Neural progenitor cell (in vitro differentiated cells): Measurements from ENCODE around the gene IL2RG. TPM values are rescaled to one million over a fixed set of nuclear protein-coding genes. Genes with fewer than 3 reads are reported as not detected.

Experiments used
- DNase-seq: peaks from one replicate; pipeline ENCODE4 v3.0.0-alpha.2; 2016; ENCODE audit warnings: low spot score
- H2AFZ ChIP-seq: fragments of 200-600 bp; sonication (generic); replicated peaks from 2 replicates; pipeline ENCODE4 v1.6.1; 2016; ENCODE audit warnings: antibody characterized with exemption
- H3F3A ChIP-seq: fragments of 200-600 bp; sonication (generic); 2 replicates; pipeline ENCODE4 v1.6.1; 2016; ENCODE audit warnings: antibody characterized with exemption, low read depth
- H3K27ac ChIP-seq: fragments of 200-600 bp; sonication (generic); 2 replicates; pipeline ENCODE4 v1.5.1; 2016; ENCODE audit warnings: mild to moderate bottlenecking
- H3K27me3 ChIP-seq: fragments of 200-600 bp; sonication (generic); 2 replicates; pipeline ENCODE4 v1.6.1; 2016; ENCODE audit warnings: mild to moderate bottlenecking, moderate library complexity
- H3K36me3 ChIP-seq: fragments of 200-600 bp; sonication (generic); 2 replicates; pipeline ENCODE4 v1.5.1; 2016
- H3K4me1 ChIP-seq: fragments of 200-600 bp; sonication (generic); 2 replicates; pipeline ENCODE4 v1.6.1; 2016; ENCODE audit warnings: mixed run types
- H3K4me2 ChIP-seq: fragments of 200-600 bp; sonication (generic); 2 replicates; pipeline ENCODE4 v1.6.1; 2016
- H3K4me3 ChIP-seq: fragments of 200-600 bp; sonication (generic); 2 replicates; pipeline ENCODE4 v1.5.1; 2016
- H3K79me2 ChIP-seq: fragments of 200-600 bp; sonication (generic); 2 replicates; pipeline ENCODE4 v1.6.1; 2016; ENCODE audit warnings: low read depth
- H3K9ac ChIP-seq: fragments of 200-600 bp; sonication (generic); 2 replicates; pipeline ENCODE4 v1.6.1; 2016
- H3K9me3 ChIP-seq: fragments of 200-600 bp; sonication (generic); 2 replicates; pipeline ENCODE4 v1.5.1; 2016; ENCODE audit warnings: low read depth
- H4K20me1 ChIP-seq: fragments of 200-600 bp; sonication (generic); 2 replicates; pipeline ENCODE4 v1.6.1; 2016; ENCODE audit warnings: low read depth
- H3K27ac Mint-ChIP-seq: 3 replicates; pipeline ENCODE4 v1.8.0; 2021; ENCODE audit warnings: mixed read lengths
- H3K27me3 Mint-ChIP-seq: 2 replicates; pipeline ENCODE4 v1.8.0; 2022; ENCODE audit warnings: low read depth, mild to moderate bottlenecking, inconsistent platforms, moderate library complexity, mixed read lengths; ENCODE audit not compliant: insufficient read depth
- H3K36me3 Mint-ChIP-seq: 3 replicates; pipeline ENCODE4 v1.8.0; 2021; ENCODE audit warnings: mixed read lengths
- H3K4me1 Mint-ChIP-seq: 3 replicates; pipeline ENCODE4 v1.8.0; 2021; ENCODE audit warnings: mixed read lengths
- H3K4me3 Mint-ChIP-seq: 3 replicates; pipeline ENCODE4 v1.8.0; 2021; ENCODE audit warnings: mild to moderate bottlenecking, moderate library complexity, mixed read lengths
- H3K9me3 Mint-ChIP-seq: 3 replicates; pipeline ENCODE4 v1.8.0; 2020; ENCODE audit warnings: mixed read lengths
- EZH2 ChIP-seq: fragments of 200-600 bp; sonication (generic); IDR thresholded peaks from 2 replicates; pipeline ENCODE4 v1.6.1; 2017; ENCODE audit warnings: antibody characterized with exemption, mild to moderate bottlenecking, moderate library complexity
- EZH2phosphoT487 ChIP-seq: fragments of 200-600 bp; sonication (generic); IDR thresholded peaks from 2 replicates; pipeline ENCODE4 v1.6.1; 2017; ENCODE audit warnings: antibody characterized with exemption
- total RNA-seq: library from RNA; depleted of rRNA; stranded (reverse); fragments of >200 nt; gene quantifications from 2 replicates; pipeline ENCODE4 v1.2.3, GENCODE V29; 2015; ENCODE audit warnings: low replicate concordance
- TF ChIP-seq, protein P1 (sequence below): fragments of 200-600 bp; sonication (generic); IDR thresholded peaks from 2 replicates; pipeline ENCODE4 v1.5.1; 2017; ENCODE audit warnings: antibody characterized with exemption, mild to moderate bottlenecking

IL2RG gene
- total RNA-seq, 1 donor from 2014 or later = not detected

DNA sequence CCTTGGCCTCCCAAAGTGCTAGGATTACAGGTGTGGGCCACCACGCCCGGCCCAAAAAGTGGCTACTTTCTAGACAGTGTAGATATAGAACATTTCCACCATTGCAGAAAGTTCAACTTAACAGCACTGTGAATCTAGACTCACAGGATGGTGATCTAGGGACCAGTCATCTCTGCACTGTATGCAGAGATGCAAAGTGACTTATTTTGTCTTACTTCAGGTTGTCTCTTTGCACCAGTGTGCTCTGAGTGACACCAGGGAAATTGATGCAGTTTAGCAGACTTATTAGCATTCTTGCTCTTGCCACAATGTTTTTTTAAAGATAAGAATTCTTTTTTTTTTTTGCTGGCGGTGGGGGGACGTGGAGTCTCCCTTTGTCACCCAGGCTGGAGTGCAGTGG is 28.6 kb downstream of the IL2RG start:
- Histone ChIP-seq H3K4me1 (no peaks in the 10 kb centered on the region), H3K4me2 (no peak overlapping the region), H3K27ac (no peak overlapping the region), H3K27me3 (no peaks in the 10 kb centered on the region), H4K20me1 (no peaks in the 10 kb centered on the region), H3K79me2 (no peaks in the 10 kb centered on the region), H3K4me3 (no peak overlapping the region), H3K36me3 (no peaks in the 10 kb centered on the region), H3K9me3 (no peaks in the 10 kb centered on the region), H3F3A (no peaks in the 10 kb centered on the region), H2AFZ (no peak overlapping the region), H3K9ac (no peak overlapping the region)
- TF ChIP-seq EZH2 (no peak), EZH2phosphoT487 (no peak)
- TF ChIP-seq, protein P1, sequence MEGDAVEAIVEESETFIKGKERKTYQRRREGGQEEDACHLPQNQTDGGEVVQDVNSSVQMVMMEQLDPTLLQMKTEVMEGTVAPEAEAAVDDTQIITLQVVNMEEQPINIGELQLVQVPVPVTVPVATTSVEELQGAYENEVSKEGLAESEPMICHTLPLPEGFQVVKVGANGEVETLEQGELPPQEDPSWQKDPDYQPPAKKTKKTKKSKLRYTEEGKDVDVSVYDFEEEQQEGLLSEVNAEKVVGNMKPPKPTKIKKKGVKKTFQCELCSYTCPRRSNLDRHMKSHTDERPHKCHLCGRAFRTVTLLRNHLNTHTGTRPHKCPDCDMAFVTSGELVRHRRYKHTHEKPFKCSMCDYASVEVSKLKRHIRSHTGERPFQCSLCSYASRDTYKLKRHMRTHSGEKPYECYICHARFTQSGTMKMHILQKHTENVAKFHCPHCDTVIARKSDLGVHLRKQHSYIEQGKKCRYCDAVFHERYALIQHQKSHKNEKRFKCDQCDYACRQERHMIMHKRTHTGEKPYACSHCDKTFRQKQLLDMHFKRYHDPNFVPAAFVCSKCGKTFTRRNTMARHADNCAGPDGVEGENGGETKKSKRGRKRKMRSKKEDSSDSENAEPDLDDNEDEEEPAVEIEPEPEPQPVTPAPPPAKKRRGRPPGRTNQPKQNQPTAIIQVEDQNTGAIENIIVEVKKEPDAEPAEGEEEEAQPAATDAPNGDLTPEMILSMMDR = no peak
- no peaks in the 10 kb centered on the region for H3K36me3 Mint-ChIP-seq
- H3K4me3 Mint-ChIP-seq = no peak overlapping the region
- no peaks in the 10 kb centered on the region for H3K9me3 Mint-ChIP-seq
- H3K27me3 Mint-ChIP-seq = no peaks in the 10 kb centered on the region
- H3K4me1 Mint-ChIP-seq = no peaks in the 10 kb centered on the region
- DNase-seq = no peak
- no peak overlapping the region for H3K27ac Mint-ChIP-seq

DNA sequence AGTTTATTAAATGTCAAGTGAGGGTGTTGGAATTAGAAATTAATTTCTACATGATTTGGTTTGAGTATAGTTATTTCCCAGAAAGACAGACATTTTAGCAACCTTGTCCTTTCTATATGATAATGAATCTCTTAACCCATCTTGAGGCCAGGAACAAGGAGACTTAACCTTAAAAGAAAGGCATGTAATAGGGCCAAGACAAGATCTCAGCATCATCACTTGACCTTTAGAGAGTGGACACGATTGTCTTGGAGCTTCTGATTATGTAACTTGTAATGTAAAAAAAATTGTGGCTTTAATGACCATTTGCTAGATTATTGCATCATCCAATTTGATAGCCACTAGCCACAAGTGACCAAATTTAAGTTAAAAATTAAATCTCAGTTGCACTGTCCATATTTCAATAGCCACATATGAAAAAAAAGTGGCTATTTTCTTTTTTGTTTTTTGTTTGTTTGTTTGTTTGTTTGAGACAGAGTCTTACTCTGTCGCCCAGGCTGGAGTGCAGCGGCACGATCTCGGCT is 29.2 kb downstream of the IL2RG start:
- H3K9me3 Mint-ChIP-seq = no peaks in the 10 kb centered on the region
- no peaks in the 10 kb centered on the region for H3K4me1 Mint-ChIP-seq
- Histone ChIP-seq H3K27ac (no peak overlapping the region), H3K27me3 (no peaks in the 10 kb centered on the region), H3K9ac (no peak overlapping the region), H3K79me2 (no peaks in the 10 kb centered on the region), H3K4me2 (no peak overlapping the region), H2AFZ (no peak overlapping the region), H3K36me3 (no peaks in the 10 kb centered on the region), H3F3A (no peaks in the 10 kb centered on the region), H3K4me1 (no peaks in the 10 kb centered on the region), H3K4me3 (no peak overlapping the region), H4K20me1 (no peaks in the 10 kb centered on the region), H3K9me3 (no peaks in the 10 kb centered on the region)
- H3K27me3 Mint-ChIP-seq = no peaks in the 10 kb centered on the region
- TF ChIP-seq EZH2 = no peak
- no peak for DNase-seq
- H3K36me3 Mint-ChIP-seq = no peaks in the 10 kb centered on the region
- H3K4me3 Mint-ChIP-seq = no peak overlapping the region
- H3K27ac Mint-ChIP-seq = no peak overlapping the region

DNA sequence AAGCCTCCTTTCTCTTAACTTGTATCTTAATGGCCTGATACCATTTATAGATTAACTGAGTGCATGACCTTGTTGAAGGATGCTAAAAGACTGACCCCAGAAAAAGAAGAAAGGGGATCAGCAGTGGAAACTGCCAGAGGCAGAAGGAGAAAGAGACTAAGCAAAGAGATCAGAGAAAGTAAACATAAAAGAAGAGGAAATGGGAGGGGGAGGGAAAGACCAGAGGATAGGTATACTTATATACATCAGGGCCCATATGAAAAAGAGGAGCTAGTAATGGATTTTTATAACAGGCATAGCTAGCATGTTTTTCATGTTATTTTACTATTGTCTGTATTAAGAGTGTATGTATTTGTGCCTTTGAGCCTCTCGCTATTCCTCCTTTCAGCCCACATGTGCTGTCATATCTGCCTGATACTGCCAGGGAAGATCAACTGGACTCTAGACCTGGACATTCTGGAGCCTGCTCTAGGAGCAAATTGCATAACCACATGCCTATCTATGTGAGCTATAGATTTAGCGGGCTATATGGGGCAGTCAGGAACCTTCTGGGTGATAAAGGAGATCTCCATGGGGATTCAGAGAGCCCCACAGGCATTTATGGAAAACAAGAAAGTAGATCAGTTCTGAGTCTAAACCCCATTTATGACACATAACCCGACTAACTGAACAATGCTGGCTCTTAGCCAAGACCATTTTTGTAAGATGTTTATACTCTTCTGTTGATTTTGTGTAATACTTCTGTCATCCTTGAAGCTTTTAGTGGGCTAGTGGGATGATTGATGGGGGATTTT is 29.9 kb downstream of the IL2RG start:
- no peak for DNase-seq
- no peak overlapping the region for H3K27ac Mint-ChIP-seq
- no peak overlapping the region for H3K9ac ChIP-seq
- H3F3A ChIP-seq = no peaks in the 10 kb centered on the region
- H3K9me3 Mint-ChIP-seq = no peaks in the 10 kb centered on the region
- H3K36me3 ChIP-seq = no peaks in the 10 kb centered on the region
- H3K4me2 ChIP-seq = no peak overlapping the region
- no peak for TF ChIP-seq EZH2phosphoT487
- TF ChIP-seq, protein P1 = no peak
- TF ChIP-seq EZH2 = no peak
- no peaks in the 10 kb centered on the region for H3K36me3 Mint-ChIP-seq
- no peak overlapping the region for H2AFZ ChIP-seq
- H3K4me3 Mint-ChIP-seq = no peak overlapping the region
- H4K20me1 ChIP-seq = no peaks in the 10 kb centered on the region
- no peaks in the 10 kb centered on the region for H3K9me3 ChIP-seq
- no peaks in the 10 kb centered on the region for H3K27me3 Mint-ChIP-seq
- H3K4me1 ChIP-seq = no peaks in the 10 kb centered on the region
- no peaks in the 10 kb centered on the region for H3K79me2 ChIP-seq
- H3K27me3 ChIP-seq = no peaks in the 10 kb centered on the region
- H3K4me3 ChIP-seq = no peak overlapping the region
- H3K4me1 Mint-ChIP-seq = no peaks in the 10 kb centered on the region
- no peak overlapping the region for H3K27ac ChIP-seq

DNA sequence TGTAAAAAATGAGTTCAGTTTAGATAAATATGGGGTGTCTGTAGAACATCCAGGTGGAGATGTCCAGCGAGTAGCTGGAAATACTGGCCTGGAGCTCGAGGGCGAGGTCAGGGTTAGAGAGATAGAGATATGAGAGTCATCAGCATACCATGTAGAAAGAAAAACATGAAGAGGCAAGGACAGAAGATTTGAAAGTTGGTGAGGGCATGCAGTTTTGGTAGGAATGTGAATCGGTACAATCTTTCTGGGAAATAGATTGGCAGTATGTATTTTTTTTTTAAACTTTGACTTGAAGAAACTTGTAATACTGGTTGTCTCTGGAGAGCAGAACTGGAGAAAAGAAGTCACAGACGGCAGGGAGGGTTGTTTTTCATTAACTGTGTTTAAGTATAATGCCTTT is 40.8 kb downstream of the IL2RG start:
- no peak overlapping the region for H3K27ac Mint-ChIP-seq
- Histone ChIP-seq H3K9me3 (no peaks in the 10 kb centered on the region), H3K4me3 (no peak overlapping the region), H3K27me3 (no peaks in the 10 kb centered on the region), H3F3A (peaks cover 26% of the 10 kb centered on the region), H3K9ac (no peak overlapping the region), H3K36me3 (no peaks in the 10 kb centered on the region), H4K20me1 (no peaks in the 10 kb centered on the region), H3K4me2 (no peak overlapping the region), H3K4me1 (peaks cover 4% of the 10 kb centered on the region), H2AFZ (peak overlapping the region; percentile 13), H3K79me2 (peaks cover 22% of the 10 kb centered on the region), H3K27ac (no peak overlapping the region)
- no peak overlapping the region for H3K4me3 Mint-ChIP-seq
- peaks cover 5% of the 10 kb centered on the region for H3K4me1 Mint-ChIP-seq
- TF ChIP-seq EZH2 (no peak), EZH2phosphoT487 (no peak)
- TF ChIP-seq, protein P1 = no peak
- H3K36me3 Mint-ChIP-seq = peaks cover 2% of the 10 kb centered on the region
- no peak for DNase-seq
- H3K9me3 Mint-ChIP-seq = no peaks in the 10 kb centered on the region
- peaks cover 4% of the 10 kb centered on the region for H3K27me3 Mint-ChIP-seq
